Suprapubic skin (tissue), 4 donors: Measurements from ENCODE around the gene ELOB. TPM values are rescaled to one million over a fixed set of nuclear protein-coding genes. Genes with fewer than 3 reads are reported as not detected.

Experiments
- DNase-seq, 2 donors: peaks; one replicate each; pipeline ENCODE4 v3.0.0-alpha.2; 2019; ENCODE audit warnings: low spot score in 2 of 2
- H3K27ac ChIP-seq: fragments of 200-600 bp; sonication (generic); one replicate; pipeline ENCODE4 v1.5.1; 2019
- H3K27me3 ChIP-seq: fragments of 200-600 bp; sonication (generic); one replicate; pipeline ENCODE4 v1.5.1; 2019
- H3K36me3 ChIP-seq: fragments of 200-600 bp; sonication (generic); one replicate; pipeline ENCODE4 v1.5.1; 2019
- H3K4me1 ChIP-seq: fragments of 200-600 bp; sonication (generic); one replicate; pipeline ENCODE4 v1.5.1; 2019
- H3K4me3 ChIP-seq: fragments of 200-600 bp; sonication (generic); one replicate; pipeline ENCODE4 v1.5.1; 2019; ENCODE audit warnings: mild to moderate bottlenecking
- H3K9me3 ChIP-seq: fragments of 200-600 bp; sonication (generic); one replicate; pipeline ENCODE4 v1.5.1; 2019
- EP300 ChIP-seq: sonication (generic); formaldehyde crosslinking; IDR thresholded peaks from one replicate; pipeline ENCODE4 v1.6.1; 2017; ENCODE audit warnings: antibody characterized with exemption
- POLR2A ChIP-seq, 2 donors: fragments of 450-650 bp; IDR thresholded peaks; one replicate each; pipeline ENCODE4 v1.6.1; 2017; ENCODE audit warnings: antibody characterized with exemption in 2 of 2, mild to moderate bottlenecking in 2 of 2, moderate library complexity in 2 of 2
- POLR2AphosphoS5 ChIP-seq, 3 donors: sonication (generic); formaldehyde crosslinking; IDR thresholded peaks; one replicate each; pipeline ENCODE4 v1.6.1; 2017; ENCODE audit warnings: antibody characterized with exemption in 3 of 3
- WGBS: methylation state at CpG from one replicate; pipeline ENCODE4 v1.1.5; 2018; 5-methylcytosine and 5-hydroxymethylcytosine counted together
- total RNA-seq, 4 donors: library from RNA; depleted of rRNA; stranded (reverse); fragments of >200 nt; gene quantifications; one replicate each; pipeline ENCODE4 v1.1.0, GENCODE V29; 2016
- TF ChIP-seq, protein P1 (sequence below), 2 donors: fragments of 200-600 bp in 1 of 2; fragments of 450-650 bp in 1 of 2; sonication (generic) in 1 of 2; IDR thresholded peaks; one replicate each; pipeline ENCODE4 v1.5.1; 2016 to 2019; ENCODE audit warnings: antibody characterized with exemption in 2 of 2, mild to moderate bottlenecking in 1 of 2, moderate library complexity in 1 of 2

The ELOB gene
- total RNA-seq, 4 donors from 2014 or later = 174 to 249 (median 213) TPM

DNA sequence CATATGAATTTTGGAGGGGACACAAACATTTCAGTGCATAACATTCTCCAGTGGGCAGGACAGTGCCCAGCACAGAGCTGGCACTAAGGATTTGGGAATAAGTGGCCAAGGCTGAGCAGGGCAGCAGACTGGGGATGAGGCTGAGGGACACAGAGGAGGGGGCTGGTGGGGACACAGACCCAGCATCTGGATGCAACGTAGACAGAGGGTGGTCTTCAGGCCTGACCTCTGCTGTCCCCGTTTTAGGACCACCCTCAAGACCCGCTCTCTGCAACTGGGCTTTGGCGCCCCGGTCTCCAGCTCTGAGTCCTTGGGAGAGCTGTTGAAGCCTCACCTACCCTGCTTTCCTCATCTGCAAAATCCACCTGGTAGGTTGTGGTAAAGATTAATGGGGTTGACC, 13.6 kb upstream of the ELOB start:
- no peak for TF ChIP-seq EP300
- TF ChIP-seq, protein P1, sequence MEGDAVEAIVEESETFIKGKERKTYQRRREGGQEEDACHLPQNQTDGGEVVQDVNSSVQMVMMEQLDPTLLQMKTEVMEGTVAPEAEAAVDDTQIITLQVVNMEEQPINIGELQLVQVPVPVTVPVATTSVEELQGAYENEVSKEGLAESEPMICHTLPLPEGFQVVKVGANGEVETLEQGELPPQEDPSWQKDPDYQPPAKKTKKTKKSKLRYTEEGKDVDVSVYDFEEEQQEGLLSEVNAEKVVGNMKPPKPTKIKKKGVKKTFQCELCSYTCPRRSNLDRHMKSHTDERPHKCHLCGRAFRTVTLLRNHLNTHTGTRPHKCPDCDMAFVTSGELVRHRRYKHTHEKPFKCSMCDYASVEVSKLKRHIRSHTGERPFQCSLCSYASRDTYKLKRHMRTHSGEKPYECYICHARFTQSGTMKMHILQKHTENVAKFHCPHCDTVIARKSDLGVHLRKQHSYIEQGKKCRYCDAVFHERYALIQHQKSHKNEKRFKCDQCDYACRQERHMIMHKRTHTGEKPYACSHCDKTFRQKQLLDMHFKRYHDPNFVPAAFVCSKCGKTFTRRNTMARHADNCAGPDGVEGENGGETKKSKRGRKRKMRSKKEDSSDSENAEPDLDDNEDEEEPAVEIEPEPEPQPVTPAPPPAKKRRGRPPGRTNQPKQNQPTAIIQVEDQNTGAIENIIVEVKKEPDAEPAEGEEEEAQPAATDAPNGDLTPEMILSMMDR (IDR thresholded peaks at IDR 0.05) = no peak
- TF ChIP-seq POLR2AphosphoS5 (IDR thresholded peaks at IDR 0.05) = no peak
- TF ChIP-seq POLR2A (IDR thresholded peaks at IDR 0.05) = no peak
- H3K27ac ChIP-seq = no peak overlapping the region
- peaks cover 75% of the 10 kb centered on the region for H3K27me3 ChIP-seq

DNA sequence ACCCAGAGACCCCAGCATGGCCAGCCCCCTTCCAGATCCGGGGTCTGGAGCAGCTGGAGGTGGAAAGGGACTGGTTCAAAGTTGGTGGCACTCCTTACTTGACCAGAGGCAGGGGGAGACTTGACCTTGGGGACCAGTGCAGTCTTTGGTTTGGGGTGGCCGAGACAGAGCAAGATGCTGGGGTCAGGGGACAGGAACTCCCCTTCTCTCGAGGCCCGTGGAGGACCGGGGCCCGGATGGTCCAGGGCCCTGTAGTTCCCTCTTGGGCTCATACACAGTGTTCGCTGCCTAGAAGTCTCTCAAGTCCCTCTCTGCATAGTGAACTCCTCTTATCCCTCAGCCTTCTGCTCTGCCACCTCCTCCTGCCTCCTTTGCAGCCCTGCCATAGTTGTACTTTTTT, 10.9 kb upstream of the ELOB start:
- Histone ChIP-seq H3K9me3 (no peaks in the 10 kb centered on the region), H3K27me3 (peaks cover 85% of the 10 kb centered on the region), H3K4me1 (peaks cover 11% of the 10 kb centered on the region), H3K36me3 (no peaks in the 10 kb centered on the region), H3K4me3 (no peak overlapping the region), H3K27ac (no peak overlapping the region)
- peak; percentile 25 to 48 for DNase-seq
- WGBS = 43% methylated on average over 7 of the region's 7 CpGs
- TF ChIP-seq, protein P1 (IDR thresholded peaks at IDR 0.05) = no peak
- TF ChIP-seq EP300 = no peak
- TF ChIP-seq POLR2A (IDR thresholded peaks at IDR 0.05) = no peak
- no peak for TF ChIP-seq POLR2AphosphoS5 (IDR thresholded peaks at IDR 0.05)

More for the DNA sequence above, 13.6 kb upstream of the ELOB start:
- no peaks in the 10 kb centered on the region for H3K36me3 ChIP-seq
- H3K9me3 ChIP-seq = no peaks in the 10 kb centered on the region
- peaks cover under 1% of the 10 kb centered on the region for H3K4me1 ChIP-seq
- H3K4me3 ChIP-seq = no peak overlapping the region
- 76% methylated on average over 4 of the region's 5 CpGs for WGBS
- DNase-seq = peak; percentile 37 to 50

DNA sequence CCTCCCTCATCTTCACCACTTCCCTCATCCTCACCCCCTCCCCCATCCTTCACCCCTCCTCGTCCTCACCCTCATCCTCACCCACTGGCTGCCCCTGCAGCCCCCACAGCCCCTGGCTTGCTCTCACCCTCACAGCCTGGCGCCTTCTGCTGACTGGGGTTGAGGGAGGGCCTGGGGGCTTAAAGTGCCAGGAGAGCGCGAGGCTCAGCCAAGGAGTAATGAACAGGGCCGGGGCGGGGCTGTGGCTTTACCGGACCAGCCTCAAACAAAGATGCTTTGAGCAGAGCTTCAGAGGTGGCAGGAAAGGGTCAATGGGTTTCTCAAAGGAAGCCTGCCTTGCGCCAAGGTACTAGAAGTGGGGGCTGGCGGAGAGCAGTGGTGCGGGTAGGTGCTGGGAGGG, 10.3 kb upstream of the ELOB start, which contains the start of gene PRSS33:
PRSS33 (minus strand) TSS at position 155 of the 400 bp plus-strand sequence. CDS start 1,013 bp downstream, outside the sequence.
- TF ChIP-seq, protein P1 (IDR thresholded peaks at IDR 0.05) = no peak
- TF ChIP-seq POLR2AphosphoS5 (IDR thresholded peaks at IDR 0.05) (no peak), POLR2A (IDR thresholded peaks at IDR 0.05) (no peak), EP300 (no peak)
- DNase-seq = peak; percentile 59 to 76
- Histone ChIP-seq H3K4me3 (no peak within 1 kb of the TSS), H3K4me1 (peaks cover 11% of the 10 kb centered on the region), H3K36me3 (no peaks in the 10 kb centered on the region), H3K27me3 (peaks cover 80% of the 10 kb centered on the region), H3K27ac (no peak within 1 kb of the TSS), H3K9me3 (no peaks in the 10 kb centered on the region)
- 26% methylated on average over 8 of the region's 10 CpGs for WGBS

DNA sequence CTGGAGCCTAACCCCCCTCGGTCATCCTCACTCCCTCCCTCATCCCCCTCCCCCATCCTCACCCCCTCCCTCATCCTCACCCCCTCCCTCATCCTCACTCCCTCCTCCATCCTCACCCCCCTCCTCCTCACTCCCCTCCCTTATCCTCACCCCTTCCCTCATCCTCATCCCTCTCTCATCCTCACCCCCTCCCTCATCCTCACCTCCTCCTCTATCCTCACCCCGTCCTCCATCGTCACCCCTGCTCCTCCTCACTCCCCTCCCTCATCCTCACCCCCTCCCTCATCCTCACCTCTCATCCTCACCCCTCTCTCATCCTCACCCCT, 9.7 kb upstream of the ELOB start:
- TF ChIP-seq POLR2A (IDR thresholded peaks at IDR 0.05) (no peak), POLR2AphosphoS5 (IDR thresholded peaks at IDR 0.05) (no peak), EP300 (no peak)
- TF ChIP-seq, protein P1 (IDR thresholded peaks at IDR 0.05) = no peak
- 65% methylated on average over 3 of the region's 3 CpGs for WGBS
- no peak overlapping the region for H3K4me3 ChIP-seq

DNA sequence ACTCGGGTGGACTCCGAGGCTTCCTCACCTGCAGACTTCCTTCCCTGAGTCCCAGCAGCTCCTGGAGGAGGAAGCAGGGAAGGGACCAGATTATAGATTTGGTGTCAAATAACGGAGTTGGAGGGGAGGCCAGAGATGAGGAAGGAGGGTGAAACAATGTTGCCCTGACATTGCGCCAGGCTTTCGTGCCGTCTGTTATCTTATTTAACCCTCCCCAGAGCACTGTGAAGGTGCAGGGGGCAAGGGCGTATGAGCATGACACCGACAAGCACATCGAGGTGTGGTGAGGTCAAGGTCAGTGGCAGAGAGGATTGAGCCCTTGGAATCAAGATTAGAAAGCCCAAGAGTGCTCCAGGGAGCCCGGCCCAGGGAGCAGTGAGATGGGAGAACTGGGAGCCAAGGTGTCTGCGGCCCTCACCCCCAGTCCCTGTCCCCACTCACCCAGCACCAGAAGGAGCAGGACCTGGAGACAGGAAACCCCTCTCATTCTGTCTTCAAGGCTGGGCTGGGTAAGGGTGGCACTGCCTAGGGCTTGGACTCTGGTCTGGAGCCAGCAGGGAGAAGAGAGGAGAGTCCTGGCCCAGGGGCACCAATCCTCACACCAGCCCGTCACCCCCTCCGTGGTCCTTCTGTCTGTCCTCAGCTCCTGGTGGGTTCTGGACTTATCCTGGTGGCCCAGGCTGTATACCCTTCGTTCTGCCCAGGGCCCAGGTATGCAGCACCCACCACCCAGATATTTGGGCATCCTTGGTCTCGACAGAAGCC, 9.2 kb upstream of the ELOB start:
- Histone ChIP-seq H3K27ac (no peak overlapping the region), H3K4me1 (peaks cover 11% of the 10 kb centered on the region), H3K9me3 (no peaks in the 10 kb centered on the region), H3K36me3 (no peaks in the 10 kb centered on the region), H3K27me3 (peaks cover 69% of the 10 kb centered on the region), H3K4me3 (no peak overlapping the region)
- WGBS = 65% methylated on average over 15 of the region's 15 CpGs
- DNase-seq = peak; percentile 47 to 71
- TF ChIP-seq, protein P1 (IDR thresholded peaks at IDR 0.05) = no peak
- TF ChIP-seq POLR2A (IDR thresholded peaks at IDR 0.05) (no peak), POLR2AphosphoS5 (IDR thresholded peaks at IDR 0.05) (no peak), EP300 (no peak)

More for the DNA sequence above, 9.7 kb upstream of the ELOB start:
- Histone ChIP-seq H3K9me3 (no peaks in the 10 kb centered on the region), H3K27me3 (peaks cover 74% of the 10 kb centered on the region), H3K36me3 (no peaks in the 10 kb centered on the region), H3K4me1 (peaks cover 11% of the 10 kb centered on the region), H3K27ac (no peak overlapping the region)
- DNase-seq = peak in 1 of 2 donors; percentile 10
